Spleen (tissue), 7 donors: ENCODE data around the gene FHIT.

Experiments used
- POLR2A ChIP-seq, 3 donors: fragments of 450-650 bp; IDR thresholded peaks; one replicate each; pipeline ENCODE4 v1.5.1; 2017; ENCODE audit warnings: antibody characterized with exemption in 3 of 3, mild to moderate bottlenecking in 1 of 3
- TF ChIP-seq, protein P1 (sequence below), 11 experiments: fragments of 200-600 bp in 7 of 11; fragments of 450-650 bp in 4 of 11; sonication (generic) in 4 of 11; IDR thresholded peaks in 8 of 11; conservative IDR thresholded peaks in 3 of 11; 1 replicate in 7 of 11; 2 replicates in 4 of 11; pipeline versions ENCODE4 v1.4.0 to v1.8.0; 2016 to 2021; ENCODE audit warnings: antibody characterized with exemption in 11 of 11, inconsistent platforms in 4 of 11, mild to moderate bottlenecking in 1 of 11
- donor health status: DM: no; HTN: no; CAD: no; lungs with moderate emphysema.
- donor health status: DM: no; HTN: no; CAD: no.
- donor health status: DM: no; HTN: no; CAD: no.

DNA sequence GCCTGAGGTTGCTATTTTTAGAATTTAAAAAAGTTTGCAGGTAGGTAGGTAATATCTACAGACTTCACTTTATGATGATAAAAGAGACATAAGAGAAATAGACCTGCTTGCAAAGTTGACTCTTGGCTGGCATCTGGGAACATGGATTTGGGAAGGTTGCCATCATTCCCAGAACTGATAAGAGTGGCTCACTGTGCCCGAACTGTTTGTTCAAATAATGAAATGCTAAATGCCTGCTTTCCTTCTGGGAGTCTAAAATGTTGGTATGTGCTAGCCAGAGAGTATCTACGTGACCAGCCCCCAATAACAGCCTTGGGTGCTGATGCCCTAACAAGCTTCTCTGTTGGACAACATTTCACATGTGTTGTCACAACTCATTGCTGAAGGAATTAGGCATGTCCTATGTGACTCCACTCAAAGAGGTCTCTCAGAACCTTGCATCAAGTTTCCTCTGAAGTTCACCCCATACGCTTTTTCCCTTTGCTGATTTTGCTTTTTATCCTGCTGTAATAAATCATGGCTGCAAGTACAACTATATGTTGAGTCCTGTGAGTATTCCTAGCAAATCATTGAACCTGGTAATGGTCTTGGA, 95.5 kb downstream of the FHIT start:
- TF ChIP-seq POLR2A (IDR thresholded peaks at IDR 0.05): no peak
- TF ChIP-seq, protein P1, sequence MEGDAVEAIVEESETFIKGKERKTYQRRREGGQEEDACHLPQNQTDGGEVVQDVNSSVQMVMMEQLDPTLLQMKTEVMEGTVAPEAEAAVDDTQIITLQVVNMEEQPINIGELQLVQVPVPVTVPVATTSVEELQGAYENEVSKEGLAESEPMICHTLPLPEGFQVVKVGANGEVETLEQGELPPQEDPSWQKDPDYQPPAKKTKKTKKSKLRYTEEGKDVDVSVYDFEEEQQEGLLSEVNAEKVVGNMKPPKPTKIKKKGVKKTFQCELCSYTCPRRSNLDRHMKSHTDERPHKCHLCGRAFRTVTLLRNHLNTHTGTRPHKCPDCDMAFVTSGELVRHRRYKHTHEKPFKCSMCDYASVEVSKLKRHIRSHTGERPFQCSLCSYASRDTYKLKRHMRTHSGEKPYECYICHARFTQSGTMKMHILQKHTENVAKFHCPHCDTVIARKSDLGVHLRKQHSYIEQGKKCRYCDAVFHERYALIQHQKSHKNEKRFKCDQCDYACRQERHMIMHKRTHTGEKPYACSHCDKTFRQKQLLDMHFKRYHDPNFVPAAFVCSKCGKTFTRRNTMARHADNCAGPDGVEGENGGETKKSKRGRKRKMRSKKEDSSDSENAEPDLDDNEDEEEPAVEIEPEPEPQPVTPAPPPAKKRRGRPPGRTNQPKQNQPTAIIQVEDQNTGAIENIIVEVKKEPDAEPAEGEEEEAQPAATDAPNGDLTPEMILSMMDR (IDR thresholded peaks at IDR 0.05 in 8 of 11, conservative IDR thresholded peaks at IDR 0.05 in 3 of 11): no peak
